Thymus (tissue), 11 donors: ENCODE data around the gene SCGB3A2. TPM values are rescaled to one million over a fixed set of nuclear protein-coding genes. Genes with fewer than 3 reads are reported as not detected.
"Not testable (repeated sequence)": the region's sequence is repeated elsewhere in the genome, so short reads cannot be mapped to it uniquely, and the experiment has no call there.

ENCODE experiments used
- DNase-seq, 9 donors: peaks; one replicate each; pipeline ENCODE4 v3.0.0-alpha.2; 2013; ENCODE audit warnings: low spot score in 9 of 9, low read depth in 6 of 9, missing footprints in 1 of 9
- H3K27ac ChIP-seq, 2 donors: one replicate each; pipeline ENCODE4 v1.5.1; 2013; ENCODE audit warnings: control low read depth in 1 of 2, low read depth in 1 of 2, low read length in 1 of 2, mild to moderate bottlenecking in 1 of 2, moderate library complexity in 1 of 2
- H3K27me3 ChIP-seq, 2 donors: one replicate each; pipeline ENCODE4 v1.5.1; 2013; ENCODE audit warnings: low read length in 1 of 2; ENCODE audit not compliant: control insufficient read depth in 2 of 2, insufficient read depth in 1 of 2
- H3K36me3 ChIP-seq, 2 donors: one replicate each; pipeline ENCODE4 v1.5.1; 2013; ENCODE audit warnings: low read length in 1 of 2, mild to moderate bottlenecking in 1 of 2, moderate library complexity in 1 of 2; ENCODE audit not compliant: control insufficient read depth in 2 of 2, insufficient read depth in 2 of 2
- H3K4me1 ChIP-seq, 2 donors: one replicate each; pipeline ENCODE4 v1.5.1; 2013; ENCODE audit warnings: low read length in 2 of 2; ENCODE audit not compliant: control insufficient read depth in 2 of 2, insufficient read depth in 2 of 2
- H3K4me3 ChIP-seq, 2 donors: one replicate each; pipeline ENCODE4 v1.5.1; 2013; ENCODE audit warnings: low read length in 2 of 2, control low read depth in 1 of 2, mild to moderate bottlenecking in 1 of 2
- H3K9me3 ChIP-seq, 2 donors: one replicate each; pipeline ENCODE4 v1.5.1; 2013; ENCODE audit warnings: low read length in 1 of 2, mild to moderate bottlenecking in 1 of 2; ENCODE audit not compliant: control insufficient read depth in 2 of 2, insufficient read depth in 1 of 2
- WGBS: extraction: QIAGEN DNeasy Blood & Tissue Kit; methylation state at CpG from one replicate; pipeline ENCODE4 v1.1.7; 2013; 5-methylcytosine and 5-hydroxymethylcytosine counted together
- polyA plus RNA-seq: library from polyadenylated mRNA; stranded (reverse); fragments of 200-250 nt; gene quantifications from one replicate; pipeline ENCODE4 v1.2.3, GENCODE V29; 2013
- total RNA-seq: library from RNA; stranded (reverse); fragments of 120-200 nt; gene quantifications from one replicate; pipeline ENCODE4 v1.2.4, GENCODE V29; 2013
- donor health status: healthy.

The SCGB3A2 gene
- total and polyA plus RNA-seq, 2 donors = 0.71 to 1.6 TPM

DNA sequence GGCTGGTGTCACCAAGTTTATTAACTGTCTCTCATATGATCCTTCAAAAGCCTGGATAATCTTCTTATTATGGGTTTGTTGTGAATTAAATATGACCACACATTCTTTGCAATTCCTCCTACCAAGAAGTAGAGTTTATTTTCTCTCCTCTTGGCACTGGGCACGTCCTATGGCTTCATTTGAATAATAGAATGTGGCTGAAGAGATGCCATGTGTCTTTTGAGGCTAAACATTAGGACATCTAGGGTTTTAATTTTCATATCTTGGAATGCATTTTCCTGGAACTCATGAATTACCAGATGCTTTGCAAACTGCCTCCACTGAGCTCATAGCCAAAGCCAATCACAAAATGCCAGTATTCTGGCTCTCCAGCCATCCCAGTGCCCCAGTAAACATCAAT is 19.9 kb upstream of the SCGB3A2 start:
- WGBS = 86% methylated on average over 1 of the region's 1 CpG
- H3K36me3 ChIP-seq = no peaks in the 10 kb centered on the region
- no peak for DNase-seq
- no peaks in the 10 kb centered on the region for H3K27me3 ChIP-seq
- H3K27ac ChIP-seq = no peak overlapping the region
- no peak overlapping the region for H3K4me3 ChIP-seq
- H3K9me3 ChIP-seq = no peaks in the 10 kb centered on the region
- no peaks in the 10 kb centered on the region for H3K4me1 ChIP-seq

DNA sequence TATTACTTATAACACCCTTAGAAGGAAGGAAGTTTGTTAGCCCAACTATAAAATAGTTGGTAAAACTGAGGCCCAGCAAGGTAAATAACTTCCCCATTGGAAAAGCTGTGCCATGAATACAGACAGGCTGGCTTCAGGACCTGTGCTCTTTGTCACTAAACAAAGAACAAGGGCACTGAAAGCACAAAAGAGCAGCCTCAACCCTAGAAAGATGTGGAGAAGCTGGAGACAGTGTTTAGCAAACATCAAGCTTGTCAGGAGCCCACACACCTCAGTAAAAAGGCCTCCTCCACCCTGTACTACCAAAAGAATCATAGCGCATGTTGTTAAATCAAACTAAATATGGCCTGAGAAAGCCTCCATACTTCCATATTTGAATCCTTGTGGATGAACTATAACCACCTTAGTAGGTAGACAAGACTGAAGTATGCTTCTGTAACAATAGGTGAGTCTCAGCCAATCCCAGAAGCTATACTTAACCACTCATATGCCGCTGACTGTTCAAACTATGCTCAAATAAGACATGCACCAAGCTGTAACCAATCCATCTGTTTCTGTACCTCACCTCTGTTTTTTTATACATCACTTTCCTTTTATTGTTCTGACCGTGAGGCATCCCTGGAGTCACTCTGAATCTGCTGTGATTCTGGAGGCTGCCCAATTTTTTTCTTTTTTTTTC is 18.4 kb upstream of the SCGB3A2 start:
- H3K9me3 ChIP-seq = no peaks in the 10 kb centered on the region
- H3K27me3 ChIP-seq = no peaks in the 10 kb centered on the region
- H3K27ac ChIP-seq = no peak overlapping the region
- H3K4me1 ChIP-seq = no peaks in the 10 kb centered on the region
- H3K36me3 ChIP-seq = no peaks in the 10 kb centered on the region
- no peak for DNase-seq
- WGBS = 95% methylated on average over 3 of the region's 3 CpGs
- no peak overlapping the region for H3K4me3 ChIP-seq

DNA sequence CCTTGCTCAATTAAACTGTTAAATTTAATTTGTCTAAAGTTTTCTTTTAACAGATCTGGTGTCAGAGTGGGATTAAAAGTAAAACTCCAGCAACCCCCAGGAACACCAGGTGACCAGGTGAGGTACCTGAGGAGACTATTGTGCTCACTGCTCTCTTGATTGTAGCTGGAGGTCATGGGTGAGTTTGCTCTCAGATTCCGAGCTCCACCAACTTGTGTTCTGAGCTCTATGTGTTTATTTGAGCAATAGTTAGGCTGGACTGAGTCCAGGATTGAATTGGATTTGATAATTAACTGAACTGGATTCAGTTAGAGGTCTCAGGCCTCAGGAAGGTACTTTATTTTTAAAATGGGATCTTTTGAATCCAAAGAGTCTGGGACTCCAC is 17.9 kb upstream of the SCGB3A2 start:
- no peak for DNase-seq
- 91% methylated on average over 1 of the region's 1 CpG for WGBS

DNA sequence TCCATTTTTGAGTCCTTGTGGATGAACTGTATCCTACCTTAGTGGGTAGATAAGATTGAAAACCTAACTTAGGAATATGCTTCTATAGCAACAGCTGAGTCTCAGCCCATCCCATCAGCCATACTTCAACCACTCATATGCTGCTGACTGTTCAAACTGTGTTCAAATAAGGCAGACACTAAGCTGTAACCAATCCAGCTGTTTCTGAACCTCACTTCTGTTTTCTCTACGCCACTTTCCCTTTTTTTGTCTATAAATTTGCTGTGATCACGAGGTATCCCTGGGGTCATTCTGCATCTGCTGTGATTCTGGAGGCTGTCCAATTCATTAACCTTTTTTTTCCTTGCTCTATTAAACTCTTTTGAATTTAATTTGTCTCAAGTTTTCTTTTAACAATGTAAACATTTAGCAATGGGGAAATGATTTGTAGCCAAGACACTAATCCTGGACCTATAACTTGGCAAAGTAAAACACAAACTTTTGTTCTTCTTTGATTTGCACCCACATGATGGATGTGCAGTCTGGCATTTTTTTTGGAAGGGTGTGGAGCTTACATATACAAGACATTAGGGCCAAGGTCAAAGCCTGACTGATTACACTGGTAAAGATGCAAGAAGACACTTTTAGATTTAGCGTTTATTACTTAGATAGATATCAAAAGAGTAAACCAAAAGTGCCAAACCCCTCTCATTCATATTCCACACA is 14.9 kb upstream of the SCGB3A2 start:
- Histone ChIP-seq H3K4me3 (no peak overlapping the region), H3K9me3 (no peaks in the 10 kb centered on the region), H3K27me3 (no peaks in the 10 kb centered on the region), H3K4me1 (no peaks in the 10 kb centered on the region), H3K36me3 (no peaks in the 10 kb centered on the region), H3K27ac (no peak overlapping the region)
- DNase-seq = no peak
- 71% methylated on average over 3 of the region's 3 CpGs for WGBS

More for the DNA sequence above, 17.9 kb upstream of the SCGB3A2 start:
- Histone ChIP-seq H3K36me3 (no peaks in the 10 kb centered on the region), H3K27me3 (no peaks in the 10 kb centered on the region), H3K4me3 (no peak overlapping the region), H3K9me3 (no peaks in the 10 kb centered on the region), H3K4me1 (no peaks in the 10 kb centered on the region), H3K27ac (no peak overlapping the region)

DNA sequence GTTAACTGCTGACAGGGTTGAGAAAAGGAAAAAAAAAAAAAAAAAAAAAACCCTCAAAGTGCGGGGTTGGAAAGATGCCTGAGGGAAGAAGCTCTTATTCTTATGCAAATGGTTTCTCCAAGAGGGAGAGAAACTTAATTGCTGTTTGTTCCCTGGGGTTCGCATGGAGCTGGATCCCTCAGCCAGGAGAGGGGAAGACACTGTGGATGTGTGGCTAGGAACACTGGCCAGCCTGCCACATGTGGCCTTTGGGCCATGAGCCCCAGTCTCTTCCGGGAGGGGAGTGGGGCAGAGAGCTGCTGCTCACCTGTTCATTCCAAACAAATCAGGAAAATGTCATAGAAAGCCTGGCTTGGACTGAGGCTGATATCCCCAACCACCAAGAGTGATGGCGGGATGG is 9.4 kb upstream of the SCGB3A2 start:
- Histone ChIP-seq H3K27me3 (no peaks in the 10 kb centered on the region), H3K27ac (no peak overlapping the region), H3K36me3 (no peaks in the 10 kb centered on the region), H3K4me3 (no peak overlapping the region), H3K9me3 (no peaks in the 10 kb centered on the region), H3K4me1 (no peaks in the 10 kb centered on the region)
- 65% methylated on average over 4 of the region's 4 CpGs for WGBS
- DNase-seq = no peak

DNA sequence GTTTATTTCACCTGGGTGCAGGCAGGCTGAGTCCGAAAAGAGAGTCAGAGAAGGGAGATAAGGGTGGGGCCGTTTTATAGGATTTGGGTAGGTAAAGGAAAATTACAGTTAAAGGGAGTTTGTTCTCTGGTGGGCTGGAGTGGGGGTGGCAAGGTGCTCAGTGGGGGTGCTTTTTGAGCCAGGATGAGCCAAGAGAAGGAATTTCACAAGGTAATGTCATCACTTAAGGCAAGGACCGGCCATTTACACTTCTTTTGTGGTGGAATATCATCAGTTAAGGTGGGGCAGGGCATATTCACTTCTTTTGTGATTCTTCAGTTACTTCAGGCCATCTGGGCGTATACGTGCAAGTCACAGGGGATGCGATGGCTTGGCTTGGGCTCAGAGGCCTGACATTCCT is 8.6 kb upstream of the SCGB3A2 start:
- not testable (repeated sequence) for H3K27ac ChIP-seq, H3K4me1 ChIP-seq, H3K36me3 ChIP-seq, H3K27me3 ChIP-seq, H3K4me3 ChIP-seq, H3K9me3 ChIP-seq, DNase-seq
- 92% methylated on average over 6 of the region's 6 CpGs for WGBS

DNA sequence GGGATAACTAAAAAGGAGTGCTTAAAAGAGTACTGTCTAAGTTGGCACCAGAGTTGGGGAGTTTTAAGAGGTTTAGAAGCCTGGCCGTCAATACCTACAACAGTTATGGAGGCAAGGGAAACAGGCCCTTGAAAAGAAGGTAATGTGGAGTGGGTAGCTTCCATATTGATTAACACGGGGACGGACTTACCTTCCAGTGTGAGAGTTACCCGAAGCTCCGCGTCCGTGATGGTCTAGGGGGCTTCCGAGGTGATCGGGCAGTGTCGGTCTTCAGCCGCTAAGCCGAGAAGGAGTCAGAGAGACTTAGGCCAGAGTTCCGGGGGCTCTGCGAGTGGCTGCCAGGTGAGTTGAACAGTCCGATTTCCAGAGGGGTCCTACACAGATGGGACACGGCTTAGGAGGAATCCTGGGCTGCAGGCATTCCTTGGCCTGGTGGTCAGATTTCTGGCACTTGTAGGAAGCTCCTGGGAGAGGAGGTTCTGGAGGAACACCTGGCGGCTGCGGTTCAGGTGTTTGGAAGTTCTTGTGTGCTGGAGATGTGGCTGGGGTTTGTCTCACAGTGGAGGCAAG is 6.4 kb upstream of the SCGB3A2 start:
- H3K4me3 ChIP-seq, H3K9me3 ChIP-seq, H3K27me3 ChIP-seq, H3K4me1 ChIP-seq, H3K36me3 ChIP-seq, H3K27ac ChIP-seq, DNase-seq: not testable (repeated sequence)
- 94% methylated on average over 18 of the region's 18 CpGs for WGBS

DNA sequence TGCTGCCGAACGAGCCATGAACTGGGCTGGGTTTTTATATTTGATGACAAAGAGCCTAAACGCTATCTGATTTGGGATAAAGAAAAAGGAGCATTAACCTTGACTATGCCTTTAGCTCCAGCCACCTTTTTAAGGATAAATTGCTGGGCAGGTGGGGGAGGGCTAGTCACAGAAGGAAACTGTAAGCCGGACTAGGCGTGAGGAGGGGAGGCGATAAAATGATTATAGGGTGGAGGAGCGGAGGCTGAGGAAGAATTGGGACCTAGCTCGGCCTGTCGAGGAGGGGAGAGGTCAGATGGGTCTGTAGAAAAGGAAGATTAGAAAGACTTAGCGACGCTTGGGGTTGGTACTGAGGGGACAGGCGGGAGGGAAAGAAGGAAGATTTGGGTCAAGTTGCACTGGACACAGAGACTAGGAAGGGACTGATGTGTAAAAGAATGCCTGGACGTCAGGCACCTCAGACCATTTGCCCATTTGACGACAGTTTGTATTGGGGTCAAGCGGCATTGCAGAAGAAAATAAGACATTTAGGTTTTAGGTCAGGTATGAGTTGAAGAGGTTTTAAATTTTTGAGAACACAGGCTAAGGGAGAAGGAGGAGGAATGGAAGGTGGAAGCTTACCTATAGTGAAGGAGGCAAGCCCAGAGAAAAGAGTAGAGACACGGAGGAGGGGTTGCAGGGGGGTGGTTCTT is 5.6 kb upstream of the SCGB3A2 start:
- H3K4me1 ChIP-seq, H3K9me3 ChIP-seq, H3K4me3 ChIP-seq, H3K27ac ChIP-seq, H3K36me3 ChIP-seq, DNase-seq, H3K27me3 ChIP-seq: not testable (repeated sequence)
- WGBS = 96% methylated on average over 16 of the region's 16 CpGs
